ENCODE results near the gene EOLA1. TPM values are rescaled to one million over a fixed set of nuclear protein-coding genes. Genes with fewer than 3 reads are reported as not detected.

The EOLA1 gene
- total and polyA plus RNA-seq, 7 donors: 23.9 to 36.6 (median 24.8) TPM

DNA sequence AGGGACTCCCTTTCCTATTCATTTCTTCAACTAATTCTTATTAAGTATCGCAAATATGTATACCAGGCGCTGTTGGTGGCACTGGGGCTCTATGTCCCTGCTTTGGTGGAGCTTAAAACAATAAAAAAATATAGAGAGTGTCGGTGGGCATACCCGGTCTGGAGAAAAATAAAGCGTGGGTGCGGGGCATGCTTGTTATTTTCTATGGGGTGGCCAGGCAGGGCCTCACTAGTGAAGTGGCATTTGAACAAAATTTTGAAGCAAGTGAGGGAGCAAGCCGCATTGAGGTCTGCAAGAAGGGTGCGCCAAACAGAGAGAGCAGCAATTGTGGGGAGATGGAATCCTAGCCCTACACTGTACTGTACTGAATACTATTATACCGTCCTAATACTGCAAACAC is 35.1 kb upstream of the EOLA1 start:
- TF ChIP-seq, protein P1, sequence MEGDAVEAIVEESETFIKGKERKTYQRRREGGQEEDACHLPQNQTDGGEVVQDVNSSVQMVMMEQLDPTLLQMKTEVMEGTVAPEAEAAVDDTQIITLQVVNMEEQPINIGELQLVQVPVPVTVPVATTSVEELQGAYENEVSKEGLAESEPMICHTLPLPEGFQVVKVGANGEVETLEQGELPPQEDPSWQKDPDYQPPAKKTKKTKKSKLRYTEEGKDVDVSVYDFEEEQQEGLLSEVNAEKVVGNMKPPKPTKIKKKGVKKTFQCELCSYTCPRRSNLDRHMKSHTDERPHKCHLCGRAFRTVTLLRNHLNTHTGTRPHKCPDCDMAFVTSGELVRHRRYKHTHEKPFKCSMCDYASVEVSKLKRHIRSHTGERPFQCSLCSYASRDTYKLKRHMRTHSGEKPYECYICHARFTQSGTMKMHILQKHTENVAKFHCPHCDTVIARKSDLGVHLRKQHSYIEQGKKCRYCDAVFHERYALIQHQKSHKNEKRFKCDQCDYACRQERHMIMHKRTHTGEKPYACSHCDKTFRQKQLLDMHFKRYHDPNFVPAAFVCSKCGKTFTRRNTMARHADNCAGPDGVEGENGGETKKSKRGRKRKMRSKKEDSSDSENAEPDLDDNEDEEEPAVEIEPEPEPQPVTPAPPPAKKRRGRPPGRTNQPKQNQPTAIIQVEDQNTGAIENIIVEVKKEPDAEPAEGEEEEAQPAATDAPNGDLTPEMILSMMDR (IDR thresholded peaks at IDR 0.05): no peak
- Histone ChIP-seq H3K27me3 (ENCODE audit: insufficient read depth in 3 of 3, low read length in 2 of 3) (no peaks in the 10 kb centered on the region), H3K27ac (peak overlapping the region; percentile 87), H3K9me3 (no peaks in the 10 kb centered on the region), H3K4me1 (peaks cover 3% of the 10 kb centered on the region), H3K36me3 (ENCODE audit: insufficient read depth in 1 of 2, low read depth in 1 of 2) (peaks cover 0 to 11% of the 10 kb centered on the region in 2 donors), H3K4me3 (peak overlapping the region; percentile 76)
- WGBS, 3 donors: 78 to 88% (median 80%) methylated on average over 9 of the region's 9 CpGs
- DNase-seq (no peak), ATAC-seq (no peak)
- intact Hi-C loops (cut with DNase I): loop anchor here in 1 of 2 donors (10.0 kb wide), 2 partner anchors 129 to 539 kb away; partner anchors contain the start of gene TMEM185A

- TF ChIP-seq, protein P1 (IDR thresholded peaks at IDR 0.05): no peak
- ATAC-seq (no peak), DNase-seq (no peak)
- Histone ChIP-seq H3K4me3 (no peak overlapping the region), H3K27me3 (ENCODE audit: insufficient read depth in 3 of 3, low read length in 2 of 3) (no peaks in the 10 kb centered on the region), H3K9me3 (no peaks in the 10 kb centered on the region), H3K36me3 (ENCODE audit: insufficient read depth in 1 of 2, low read depth in 1 of 2) (peaks cover 0 to 6% of the 10 kb centered on the region in 2 donors), H3K27ac (no peak overlapping the region), H3K4me1 (peaks cover 3% of the 10 kb centered on the region)
- intact Hi-C loops (cut with DNase I): loop anchor here in 1 of 2 donors (10.0 kb wide), 2 partner anchors 128 to 538 kb away; partner anchors contain the start of gene TMEM185A
- WGBS, 3 donors: 78 to 100% (median 89%) methylated on average over 2 of the region's 2 CpGs
Measured at GRCh38 chrX:149506349-149506748, 34.5 kb upstream of the EOLA1 start.

DNA sequence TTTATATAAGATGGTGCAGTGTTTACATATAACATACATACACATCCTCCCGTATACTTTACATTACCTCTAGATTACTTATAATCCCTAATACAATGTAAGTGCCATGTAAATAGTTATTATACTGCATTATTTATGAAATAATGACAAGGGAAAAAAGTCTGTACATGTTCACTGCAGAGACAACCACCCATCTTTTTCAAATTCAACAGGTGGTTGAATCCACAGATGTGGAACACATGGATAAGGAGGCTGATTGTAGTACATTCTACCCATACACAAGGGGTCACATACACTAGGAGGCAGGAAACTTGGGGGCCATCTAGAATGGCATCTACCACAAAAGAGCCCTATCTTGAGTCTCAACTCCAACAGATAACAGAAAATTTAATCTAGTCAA is 32.3 kb upstream of the EOLA1 start:
- Histone ChIP-seq H3K4me1 (peaks cover 3% of the 10 kb centered on the region), H3K27ac (no peak overlapping the region), H3K4me3 (no peak overlapping the region), H3K9me3 (no peaks in the 10 kb centered on the region), H3K27me3 (ENCODE audit: insufficient read depth in 3 of 3, low read length in 2 of 3) (no peaks in the 10 kb centered on the region), H3K36me3 (ENCODE audit: insufficient read depth in 1 of 2, low read depth in 1 of 2) (no peaks in the 10 kb centered on the region)
- TF ChIP-seq, protein P1 (IDR thresholded peaks at IDR 0.05): no peak
- intact Hi-C loops (cut with DNase I): loop anchor here in 1 of 2 donors (10.0 kb wide), 2 partner anchors 126 to 536 kb away; partner anchors contain the start of gene TMEM185A
- 65 to 92% (median 75%) methylated on average over 1 of the region's 1 CpG for WGBS, 3 donors
- DNase-seq (no peak), ATAC-seq (no peak)

DNA sequence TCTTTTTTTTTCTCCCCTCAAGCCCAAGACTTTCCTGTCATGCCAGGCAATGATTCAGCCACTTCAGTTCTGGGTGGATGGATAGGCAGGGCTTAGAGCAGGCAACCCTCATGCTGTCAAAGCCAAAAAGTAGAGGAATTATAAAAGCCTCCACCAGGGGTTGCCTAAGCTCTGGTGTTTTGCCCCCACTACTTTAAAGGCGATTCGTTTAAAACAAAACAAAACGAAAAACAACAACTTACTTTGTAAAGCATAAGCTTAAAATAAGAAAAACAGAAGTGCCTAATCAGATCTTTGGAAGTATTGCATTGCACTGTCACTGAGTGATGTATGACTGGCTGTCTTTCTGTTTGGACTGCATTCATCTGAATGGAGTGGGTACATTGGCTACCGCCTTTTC is 30.4 kb upstream of the EOLA1 start:
- H3K4me1 ChIP-seq: no peaks in the 10 kb centered on the region
- TF ChIP-seq, protein P1 (IDR thresholded peaks at IDR 0.05): no peak
- ATAC-seq: no peak
- H3K9me3 ChIP-seq: no peaks in the 10 kb centered on the region
- H3K36me3 ChIP-seq (ENCODE audit: insufficient read depth in 1 of 2, low read depth in 1 of 2): no peaks in the 10 kb centered on the region
- 30 to 42% (median 34%) methylated on average over 4 of the region's 4 CpGs for WGBS, 3 donors
- no peak for DNase-seq
- H3K27me3 ChIP-seq (ENCODE audit: insufficient read depth in 3 of 3, low read length in 2 of 3): no peaks in the 10 kb centered on the region
- no peak overlapping the region for H3K4me3 ChIP-seq
- H3K27ac ChIP-seq: no peak overlapping the region
- intact Hi-C loops (cut with DNase I): loop anchor here in 1 of 2 donors (10.0 kb wide), 1 partner anchor 124 kb away; the partner anchor contains the start of gene TMEM185A

DNA sequence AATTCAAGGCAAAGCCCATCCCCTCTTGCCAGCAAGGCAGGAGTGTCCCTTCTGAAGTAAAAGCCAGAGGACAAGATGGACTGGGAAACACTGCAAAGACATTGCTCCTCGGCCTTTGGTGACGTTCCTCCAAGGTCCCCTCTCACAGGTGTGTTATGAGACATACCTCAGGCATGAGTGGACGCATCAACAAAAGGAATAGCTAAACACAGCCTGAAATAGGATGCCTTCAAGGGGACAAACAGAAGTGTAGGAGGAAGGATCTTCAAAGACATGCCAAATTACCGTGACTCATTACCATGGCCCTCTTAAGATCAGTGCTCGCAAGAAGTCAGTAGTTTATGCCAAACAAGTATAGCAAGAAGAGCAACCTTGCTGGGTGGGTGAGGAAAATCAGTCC is 29.7 kb upstream of the EOLA1 start:
- Histone ChIP-seq H3K27me3 (ENCODE audit: insufficient read depth in 3 of 3, low read length in 2 of 3) (no peaks in the 10 kb centered on the region), H3K36me3 (ENCODE audit: insufficient read depth in 1 of 2, low read depth in 1 of 2) (no peaks in the 10 kb centered on the region), H3K9me3 (no peaks in the 10 kb centered on the region), H3K4me1 (no peaks in the 10 kb centered on the region), H3K27ac (no peak overlapping the region), H3K4me3 (no peak overlapping the region)
- DNase-seq (no peak), ATAC-seq (no peak)
- intact Hi-C loops (cut with DNase I): loop anchor here in 1 of 2 donors (10.0 kb wide), 1 partner anchor 124 kb away; the partner anchor contains the start of gene TMEM185A
- TF ChIP-seq, protein P1 (IDR thresholded peaks at IDR 0.05): no peak
- 66 to 86% (median 83%) methylated on average over 5 of the region's 5 CpGs for WGBS, 3 donors

Measured in psoas muscle (tissue), 8 donors.